Activated CD8-positive, alpha-beta memory T cell treated with anti-CD3 and anti-CD28 coated beads for 1 hour (primary cell): ENCODE measurements around the gene TBC1D21.
"Not testable (repeated sequence)": the region's sequence is repeated elsewhere in the genome, so short reads cannot be mapped to it uniquely, and the experiment has no call there.

ENCODE experiments used
- DNase-seq, 2 donors: peaks; one replicate each; pipeline ENCODE4 v3.0.0-alpha.2; 2020; ENCODE audit warnings: low read depth in 1 of 2; ENCODE audit errors: extremely low read depth in 1 of 2

Gene TBC1D21

GRCh38 chr15:73927003-73927475, 53.7 kb downstream of the TBC1D21 start:
- DNase-seq = peak in 1 of 2 donors; percentile 11

DNA sequence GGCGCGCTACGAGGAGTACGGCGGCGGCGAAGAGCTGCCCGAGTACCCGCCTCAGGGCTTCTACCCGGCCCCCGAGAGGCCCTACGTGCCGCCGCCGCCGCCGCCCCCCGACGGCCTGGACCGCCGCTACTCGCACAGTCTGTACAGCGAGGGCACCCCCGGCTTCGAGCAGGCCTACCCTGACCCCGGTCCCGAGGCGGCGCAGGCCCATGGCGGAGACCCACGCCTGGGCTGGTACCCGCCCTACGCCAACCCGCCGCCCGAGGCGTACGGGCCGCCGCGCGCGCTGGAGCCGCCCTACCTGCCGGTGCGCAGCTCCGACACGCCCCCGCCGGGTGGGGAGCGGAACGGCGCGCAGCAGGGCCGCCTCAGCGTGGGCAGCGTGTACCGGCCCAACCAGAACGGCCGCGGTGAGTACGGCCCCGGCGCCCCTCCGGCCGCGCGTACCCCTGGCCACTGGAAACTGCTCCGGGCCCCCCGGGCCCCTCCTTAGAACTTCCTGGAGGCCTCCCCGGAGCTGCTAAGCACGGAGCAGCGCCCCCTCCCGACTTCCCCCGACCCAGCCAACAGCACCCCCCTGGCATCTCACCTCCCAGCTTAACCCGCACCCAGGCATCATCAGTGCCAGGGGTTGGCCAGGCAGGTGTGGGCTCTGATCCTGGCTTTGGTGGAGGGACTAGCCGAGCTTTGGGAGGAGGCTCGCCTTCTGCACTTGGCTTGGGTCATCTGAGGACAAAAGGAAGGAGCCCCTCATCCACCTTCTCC, 54.3 kb downstream of the TBC1D21 start:
- peak; percentile 38 to 68 for DNase-seq

DNA sequence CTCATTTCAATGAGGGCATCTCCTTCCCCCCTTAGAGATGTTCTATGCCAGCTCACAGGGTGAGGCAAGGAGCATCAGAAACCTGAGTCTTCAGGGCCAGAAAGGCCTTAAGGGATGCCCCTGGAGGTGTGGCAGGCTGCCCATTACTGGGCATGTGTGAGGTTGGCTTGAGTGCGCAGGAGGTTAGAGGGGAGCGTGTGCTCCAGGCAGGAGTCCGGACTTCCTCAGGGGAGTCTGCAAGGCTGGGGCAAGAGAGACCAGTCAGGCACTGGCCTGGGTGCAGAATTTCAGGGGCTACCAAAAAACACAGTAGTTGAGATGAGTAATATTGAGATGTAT, 54.8 kb downstream of the TBC1D21 start:
- DNase-seq = no peak

- no peak for DNase-seq
These were observed 55.7 kb downstream of the TBC1D21 start for GRCh38 chr15:73928971-73929627.

DNA sequence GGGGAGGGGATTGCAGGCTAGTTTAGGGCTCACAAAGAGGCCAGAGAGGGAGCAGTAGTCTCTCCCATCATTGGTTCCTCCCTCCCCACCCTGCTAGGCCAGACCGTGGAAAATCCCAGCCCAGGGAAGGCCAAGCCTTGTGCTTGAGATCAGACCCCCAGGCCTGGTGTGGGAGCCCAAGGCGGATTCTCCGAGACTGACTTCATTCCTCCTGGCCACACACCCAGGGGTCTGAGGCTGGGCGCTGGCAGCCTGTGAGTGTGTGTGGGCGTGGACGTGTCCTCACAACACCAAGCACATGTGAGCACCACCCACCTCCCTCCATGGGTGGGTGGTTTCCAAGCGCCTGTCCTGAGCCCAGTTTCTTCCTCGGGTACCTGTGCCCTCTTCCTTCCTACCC, 57.0 kb downstream of the TBC1D21 start:
- no peak for DNase-seq

GRCh38 chr15:73930790-73931281, 57.5 kb downstream of the TBC1D21 start:
- DNase-seq = no peak

DNA sequence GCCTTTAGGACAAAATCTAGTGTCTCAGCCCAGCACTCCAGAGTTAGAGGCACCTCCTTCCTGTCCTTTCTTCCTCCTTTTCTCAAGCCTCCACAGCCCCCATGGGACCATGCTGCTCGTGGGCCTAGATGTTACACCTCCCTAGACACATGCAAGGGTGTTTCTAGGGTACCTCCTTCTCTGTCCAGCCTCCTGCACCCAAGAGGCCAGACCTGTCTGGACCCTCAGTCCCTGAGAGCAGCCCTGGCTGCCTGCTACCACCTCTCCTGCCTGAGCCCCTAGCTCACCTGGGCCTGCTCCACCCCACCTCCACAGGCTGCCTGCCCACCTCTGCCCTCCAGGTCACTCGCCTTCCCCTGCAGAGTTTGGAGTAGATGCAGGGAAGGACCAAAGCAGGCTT, 58.1 kb downstream of the TBC1D21 start:
- no peak for DNase-seq

GRCh38 chr15:73932381-73933191, 59.2 kb downstream of the TBC1D21 start:
- no peak for DNase-seq

- DNase-seq = no peak
These were observed 60.9 kb downstream of the TBC1D21 start for GRCh38 chr15:73934281-73934680.

- DNase-seq = no peak
These were observed 62.2 kb downstream of the TBC1D21 start for GRCh38 chr15:73935547-73935946.

GRCh38 chr15:73936181-73936580, 62.8 kb downstream of the TBC1D21 start:
- no peak for DNase-seq

GRCh38 chr15:73936588-73937290, 63.4 kb downstream of the TBC1D21 start:
- no peak for DNase-seq

DNA sequence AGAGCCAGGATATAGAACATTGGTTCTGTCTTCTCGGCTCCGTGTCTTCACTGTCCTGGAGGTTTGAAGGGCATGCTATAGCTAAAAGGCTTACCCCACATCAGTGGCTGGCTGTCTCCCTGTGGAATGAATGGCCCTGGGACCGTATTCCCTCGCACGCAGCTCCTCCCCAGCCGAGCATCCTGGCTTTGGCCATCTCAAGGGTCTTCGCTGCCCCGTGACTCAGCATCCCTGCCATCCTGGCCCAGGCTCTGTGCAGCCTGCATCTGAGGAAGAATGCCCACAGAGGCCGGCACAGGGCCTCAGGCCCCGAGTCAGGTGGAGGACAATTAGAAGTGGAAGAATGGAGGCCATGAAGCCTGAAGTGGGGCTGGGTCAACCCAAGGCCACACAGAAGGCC, 63.9 kb downstream of the TBC1D21 start:
- no peak for DNase-seq

DNA sequence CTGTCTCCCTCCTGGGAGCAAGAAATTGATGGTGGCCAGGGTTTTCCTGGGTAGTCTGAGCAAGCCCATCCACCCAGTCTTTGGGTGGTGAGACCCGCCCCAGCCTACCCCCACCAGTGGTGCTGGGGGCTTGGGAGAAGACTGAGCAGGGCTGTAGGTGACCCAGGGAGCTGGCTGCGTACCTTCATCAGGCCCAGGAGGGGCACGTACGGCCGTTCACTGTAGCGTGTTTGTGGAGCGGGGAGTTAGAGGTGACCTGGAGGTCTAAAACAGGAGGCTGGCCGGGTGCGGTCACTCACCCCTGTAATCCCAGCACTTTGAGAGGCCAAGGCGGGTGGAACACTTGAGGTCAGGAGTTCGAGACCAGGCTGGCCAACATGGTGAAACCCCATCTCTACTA, 64.4 kb downstream of the TBC1D21 start:
- no peak for DNase-seq

- DNase-seq = not testable (repeated sequence)
These were observed 65.2 kb downstream of the TBC1D21 start for GRCh38 chr15:73938516-73938915.
